ENCODE data around the gene KCNJ10.
A peak's percentile ranks its signal among the peaks of the same experiment; 100 is the strongest.

Gene KCNJ10

GRCh38 chr1:159973350-159973940 lies 96.5 kb downstream of the KCNJ10 start:
- Histone ChIP-seq H3K4me1 (ENCODE audit: control insufficient read depth in 2 of 2, insufficient read depth in 1 of 2, low read depth in 1 of 2, low read length in 2 of 2) (no peaks in the 10 kb centered on the region), H3K4ac (ENCODE audit: low read length) (no peak overlapping the region), H4K8ac (ENCODE audit: low read depth, low read length) (no peak overlapping the region), H3K27ac (replicated peaks; ENCODE audit: low read length) (no peak overlapping the region), H2BK120ac (ENCODE audit: low read depth, low read length) (no peak overlapping the region), H3K4me3 (ENCODE audit: low read length in 2 of 2) (no peak overlapping the region), H2BK15ac (ENCODE audit: low read length) (no peak overlapping the region), H2BK5ac (ENCODE audit: low read length) (no peak overlapping the region), H3K18ac (ENCODE audit: low read length) (no peak overlapping the region), H3K14ac (ENCODE audit: low read length) (no peak overlapping the region), H3K27me3 (ENCODE audit: control insufficient read depth in 3 of 3, insufficient read depth in 3 of 3, low read depth in 1 of 3, low read length in 3 of 3) (peaks cover 0 to 49% (median 0%) of the 10 kb centered on the region in 3 experiments), H4K91ac (ENCODE audit: low read depth, low read length, poor library complexity) (no peak overlapping the region), H3K79me1 (ENCODE audit: low read depth, low read length) (no peaks in the 10 kb centered on the region), H3K9me3 (replicated peaks in 1 of 2; ENCODE audit: control insufficient read depth in 2 of 2, insufficient read depth in 1 of 2, low read depth in 1 of 2, low read length in 2 of 2) (no peaks in the 10 kb centered on the region), H3K36me3 (replicated peaks in 1 of 2; ENCODE audit: control insufficient read depth in 2 of 2, insufficient read depth in 2 of 2, low read length in 2 of 2) (no peaks in the 10 kb centered on the region), H3K9ac (ENCODE audit: low read depth, low read length, poor library complexity) (no peak overlapping the region), H2BK12ac (ENCODE audit: low read length) (no peak overlapping the region), H2AFZ (ENCODE audit: low read length) (no peak overlapping the region), H3K4me2 (ENCODE audit: insufficient read depth, low read length, poor library complexity, severe bottlenecking) (no peak overlapping the region), H2AK5ac (ENCODE audit: low read depth, low read length) (no peak overlapping the region), H3K23ac (ENCODE audit: low read depth, low read length, poor library complexity) (no peak overlapping the region)
- DNase-seq (ENCODE audit: low spot score): no peak
- no CpG with 5 or more reads among the region's 6 CpGs for WGBS, 2 donors (ENCODE audit: extremely low coverage in 2 of 2, insufficient read length in 2 of 2, insufficient replicate concordance in 1 of 2)

- no peak overlapping the region for H2AFZ ChIP-seq (ENCODE audit: low read length)
- no peaks in the 10 kb centered on the region for H3K4me1 ChIP-seq (ENCODE audit: control insufficient read depth in 2 of 2, insufficient read depth in 1 of 2, low read depth in 1 of 2, low read length in 2 of 2)
- no peak overlapping the region for H2BK12ac ChIP-seq (ENCODE audit: low read length)
- H3K4ac ChIP-seq (ENCODE audit: low read length): no peak overlapping the region
- H4K91ac ChIP-seq (ENCODE audit: low read depth, low read length, poor library complexity): no peak overlapping the region
- H3K18ac ChIP-seq (ENCODE audit: low read length): peak overlapping the region; percentile 41
- no peak overlapping the region for H2BK5ac ChIP-seq (ENCODE audit: low read length)
- peaks cover 0 to 56% (median 0%) of the 10 kb centered on the region in 3 experiments for H3K27me3 ChIP-seq (ENCODE audit: control insufficient read depth in 3 of 3, insufficient read depth in 3 of 3, low read depth in 1 of 3, low read length in 3 of 3)
- no peak overlapping the region for H3K27ac ChIP-seq (replicated peaks; ENCODE audit: low read length)
- H3K9me3 ChIP-seq (replicated peaks in 1 of 2; ENCODE audit: control insufficient read depth in 2 of 2, insufficient read depth in 1 of 2, low read depth in 1 of 2, low read length in 2 of 2): no peaks in the 10 kb centered on the region
- H2BK15ac ChIP-seq (ENCODE audit: low read length): no peak overlapping the region
- H3K79me1 ChIP-seq (ENCODE audit: low read depth, low read length): no peaks in the 10 kb centered on the region
- no peak overlapping the region for H3K4me3 ChIP-seq (ENCODE audit: low read length in 2 of 2)
- no peak overlapping the region for H3K14ac ChIP-seq (ENCODE audit: low read length)
- no peak overlapping the region for H3K9ac ChIP-seq (ENCODE audit: low read depth, low read length, poor library complexity)
- no CpG with 5 or more reads among the region's 8 CpGs for WGBS, 2 donors (ENCODE audit: extremely low coverage in 2 of 2, insufficient read length in 2 of 2, insufficient replicate concordance in 1 of 2)
- H3K4me2 ChIP-seq (ENCODE audit: insufficient read depth, low read length, poor library complexity, severe bottlenecking): no peak overlapping the region
- no peaks in the 10 kb centered on the region for H3K36me3 ChIP-seq (replicated peaks in 1 of 2; ENCODE audit: control insufficient read depth in 2 of 2, insufficient read depth in 2 of 2, low read length in 2 of 2)
- DNase-seq (ENCODE audit: low spot score): no peak
- H2BK120ac ChIP-seq (ENCODE audit: low read depth, low read length): no peak overlapping the region
- H2AK5ac ChIP-seq (ENCODE audit: low read depth, low read length): peak overlapping the region; percentile 19
- peak overlapping the region; percentile 28 for H3K23ac ChIP-seq (ENCODE audit: low read depth, low read length, poor library complexity)
- H4K8ac ChIP-seq (ENCODE audit: low read depth, low read length): no peak overlapping the region
Measured at GRCh38 chr1:159972443-159973205, 97.3 kb downstream of the KCNJ10 start.

GRCh38 chr1:159970932-159971342 lies 99.0 kb downstream of the KCNJ10 start:
- Histone ChIP-seq H2AK5ac (ENCODE audit: low read depth, low read length) (no peak overlapping the region), H3K23ac (ENCODE audit: low read depth, low read length, poor library complexity) (no peak overlapping the region), H3K36me3 (replicated peaks in 1 of 2; ENCODE audit: control insufficient read depth in 2 of 2, insufficient read depth in 2 of 2, low read length in 2 of 2) (no peaks in the 10 kb centered on the region), H2BK12ac (ENCODE audit: low read length) (no peak overlapping the region), H3K27me3 (ENCODE audit: control insufficient read depth in 3 of 3, insufficient read depth in 3 of 3, low read depth in 1 of 3, low read length in 3 of 3) (peaks cover 0 to 58% (median 0%) of the 10 kb centered on the region in 3 experiments), H3K9ac (ENCODE audit: low read depth, low read length, poor library complexity) (no peak overlapping the region), H3K4ac (ENCODE audit: low read length) (no peak overlapping the region), H3K14ac (ENCODE audit: low read length) (no peak overlapping the region), H2AFZ (ENCODE audit: low read length) (no peak overlapping the region), H2BK5ac (ENCODE audit: low read length) (no peak overlapping the region), H3K27ac (replicated peaks; ENCODE audit: low read length) (no peak overlapping the region), H3K79me1 (ENCODE audit: low read depth, low read length) (no peaks in the 10 kb centered on the region), H2BK120ac (ENCODE audit: low read depth, low read length) (no peak overlapping the region), H3K18ac (ENCODE audit: low read length) (no peak overlapping the region), H4K8ac (ENCODE audit: low read depth, low read length) (no peak overlapping the region), H4K91ac (ENCODE audit: low read depth, low read length, poor library complexity) (no peak overlapping the region), H3K4me3 (ENCODE audit: low read length in 2 of 2) (no peak overlapping the region), H3K4me2 (ENCODE audit: insufficient read depth, low read length, poor library complexity, severe bottlenecking) (no peak overlapping the region), H2BK15ac (ENCODE audit: low read length) (no peak overlapping the region), H3K9me3 (replicated peaks in 1 of 2; ENCODE audit: control insufficient read depth in 2 of 2, insufficient read depth in 1 of 2, low read depth in 1 of 2, low read length in 2 of 2) (no peaks in the 10 kb centered on the region), H3K4me1 (ENCODE audit: control insufficient read depth in 2 of 2, insufficient read depth in 1 of 2, low read depth in 1 of 2, low read length in 2 of 2) (no peaks in the 10 kb centered on the region)
- no CpG with 5 or more reads among the region's 9 CpGs for WGBS, 2 donors (ENCODE audit: extremely low coverage in 2 of 2, insufficient read length in 2 of 2, insufficient replicate concordance in 1 of 2)
- DNase-seq (ENCODE audit: low spot score): no peak

- Histone ChIP-seq H3K9ac (ENCODE audit: low read depth, low read length, poor library complexity) (no peak overlapping the region), H3K4me1 (ENCODE audit: control insufficient read depth in 2 of 2, insufficient read depth in 1 of 2, low read depth in 1 of 2, low read length in 2 of 2) (peaks cover 0 to 4% of the 10 kb centered on the region in 2 donors), H2BK12ac (ENCODE audit: low read length) (no peak overlapping the region), H2BK120ac (ENCODE audit: low read depth, low read length) (no peak overlapping the region), H2AK5ac (ENCODE audit: low read depth, low read length) (no peak overlapping the region), H3K4me3 (ENCODE audit: low read length in 2 of 2) (no peak overlapping the region), H4K91ac (ENCODE audit: low read depth, low read length, poor library complexity) (no peak overlapping the region), H3K27ac (replicated peaks; ENCODE audit: low read length) (no peak overlapping the region), H3K36me3 (replicated peaks in 1 of 2; ENCODE audit: control insufficient read depth in 2 of 2, insufficient read depth in 2 of 2, low read length in 2 of 2) (no peaks in the 10 kb centered on the region), H4K8ac (ENCODE audit: low read depth, low read length) (no peak overlapping the region), H3K79me1 (ENCODE audit: low read depth, low read length) (no peaks in the 10 kb centered on the region), H3K9me3 (replicated peaks in 1 of 2; ENCODE audit: control insufficient read depth in 2 of 2, insufficient read depth in 1 of 2, low read depth in 1 of 2, low read length in 2 of 2) (no peaks in the 10 kb centered on the region), H2BK15ac (ENCODE audit: low read length) (no peak overlapping the region), H2AFZ (ENCODE audit: low read length) (no peak overlapping the region), H3K14ac (ENCODE audit: low read length) (no peak overlapping the region), H3K18ac (ENCODE audit: low read length) (no peak overlapping the region), H2BK5ac (ENCODE audit: low read length) (no peak overlapping the region), H3K27me3 (ENCODE audit: control insufficient read depth in 3 of 3, insufficient read depth in 3 of 3, low read depth in 1 of 3, low read length in 3 of 3) (peaks cover 0 to 46% (median 0%) of the 10 kb centered on the region in 3 experiments), H3K4me2 (ENCODE audit: insufficient read depth, low read length, poor library complexity, severe bottlenecking) (no peak overlapping the region), H3K4ac (ENCODE audit: low read length) (no peak overlapping the region), H3K23ac (ENCODE audit: low read depth, low read length, poor library complexity) (no peak overlapping the region)
- no CpG with 5 or more reads among the region's 3 CpGs for WGBS, 2 donors (ENCODE audit: extremely low coverage in 2 of 2, insufficient read length in 2 of 2, insufficient replicate concordance in 1 of 2)
- DNase-seq (ENCODE audit: low spot score): no peak
Measured at GRCh38 chr1:159968901-159969300, 101.1 kb downstream of the KCNJ10 start.

Measured in neuronal stem cell (in vitro differentiated cells).